Stimulated activated CD8-positive, alpha-beta memory T cell treated with anti-CD3 and anti-CD28 coated beads, Interleukin-4, amount 100 ng/mL, for 48 hours (primary cell): Measurements from ENCODE around the gene PDZD11.
"Not testable (repeated sequence)": the region's sequence is repeated elsewhere in the genome, so short reads cannot be mapped to it uniquely, and the experiment has no call there.

Experiments used
- DNase-seq: peaks from one replicate; pipeline ENCODE4 v3.0.0-alpha.2; 2020

PDZD11 gene, protein sequence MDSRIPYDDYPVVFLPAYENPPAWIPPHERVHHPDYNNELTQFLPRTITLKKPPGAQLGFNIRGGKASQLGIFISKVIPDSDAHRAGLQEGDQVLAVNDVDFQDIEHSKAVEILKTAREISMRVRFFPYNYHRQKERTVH

GRCh38 chrX:70289793-70290770 lies at the start of gene PDZD11, which contains the start of gene KIF4A:
TSS of gene PDZD11 (minus strand) at chrX:70289927. CDS start at chrX:70289341, 586 bp downstream.
TSS of gene KIF4A (plus strand) at chrX:70290104. CDS start at chrX:70290459, 355 bp downstream.
- DNase-seq: peak; percentile 83

DNA sequence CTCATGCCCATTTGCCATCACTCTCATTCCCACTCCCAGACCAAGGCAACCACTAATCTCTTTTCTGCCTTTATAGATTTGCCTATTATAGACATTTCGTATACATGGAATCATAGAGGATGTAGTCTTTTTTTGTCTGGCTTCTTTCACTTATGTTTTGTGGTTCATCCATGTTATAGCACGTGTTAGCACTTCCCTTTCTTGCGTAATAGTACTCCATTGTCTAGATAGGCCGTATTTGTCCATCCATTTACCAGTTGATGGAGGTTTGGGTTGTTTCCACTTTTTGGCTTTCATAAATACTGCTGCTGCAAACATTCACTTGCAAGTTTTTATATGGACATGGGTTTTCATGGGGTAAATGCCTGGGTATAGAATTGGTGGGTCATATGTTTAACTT lies 48.6 kb upstream of the PDZD11 start:
- no peak for DNase-seq

DNA sequence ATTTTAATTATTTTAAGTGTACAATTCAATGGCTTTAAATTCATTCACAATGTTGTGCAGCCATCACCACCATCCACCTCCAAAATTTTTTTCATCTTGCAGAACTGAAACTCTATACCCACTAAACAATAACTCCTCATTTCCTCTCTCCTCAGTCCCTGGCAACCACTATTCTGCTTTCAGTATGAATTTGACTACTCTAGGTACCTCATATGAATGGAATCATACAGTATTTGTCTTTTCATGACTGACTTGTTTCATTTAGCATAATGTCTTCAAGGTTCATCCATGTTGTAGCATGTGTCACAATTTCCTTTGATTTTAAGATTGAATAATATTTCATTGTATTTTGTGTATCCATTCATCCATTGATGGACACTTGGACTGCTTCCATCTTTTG lies 47.0 kb upstream of the PDZD11 start:
- DNase-seq: no peak

GRCh38 chrX:70332600-70332999 lies 42.9 kb upstream of the PDZD11 start:
- DNase-seq: no peak

GRCh38 chrX:70331161-70331560 lies 41.4 kb upstream of the PDZD11 start:
- no peak for DNase-seq

DNA sequence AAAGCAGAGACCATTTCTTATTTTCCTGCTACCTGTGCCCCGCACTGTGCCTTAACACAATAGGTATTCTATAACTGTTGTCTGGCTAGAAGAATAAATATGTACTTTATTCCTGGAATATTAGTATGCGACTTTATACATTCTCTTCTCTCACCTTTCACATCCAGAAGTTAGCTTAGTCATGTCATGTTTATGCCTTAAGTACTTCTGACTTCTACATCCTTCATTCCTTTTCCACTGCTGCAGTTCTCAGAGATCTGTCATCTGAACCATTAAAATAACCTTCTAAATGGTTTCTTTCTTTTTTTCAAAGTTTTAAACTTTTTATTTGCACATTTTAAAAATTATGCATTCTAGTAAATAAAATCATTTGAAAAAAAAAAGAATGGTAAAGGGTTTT lies 34.6 kb upstream of the PDZD11 start:
- DNase-seq: no peak

- not testable (repeated sequence) for DNase-seq
These were observed 33.9 kb upstream of the PDZD11 start for GRCh38 chrX:70323628-70324027.

GRCh38 chrX:70322784-70323183 lies 33.1 kb upstream of the PDZD11 start:
- no peak for DNase-seq

DNA sequence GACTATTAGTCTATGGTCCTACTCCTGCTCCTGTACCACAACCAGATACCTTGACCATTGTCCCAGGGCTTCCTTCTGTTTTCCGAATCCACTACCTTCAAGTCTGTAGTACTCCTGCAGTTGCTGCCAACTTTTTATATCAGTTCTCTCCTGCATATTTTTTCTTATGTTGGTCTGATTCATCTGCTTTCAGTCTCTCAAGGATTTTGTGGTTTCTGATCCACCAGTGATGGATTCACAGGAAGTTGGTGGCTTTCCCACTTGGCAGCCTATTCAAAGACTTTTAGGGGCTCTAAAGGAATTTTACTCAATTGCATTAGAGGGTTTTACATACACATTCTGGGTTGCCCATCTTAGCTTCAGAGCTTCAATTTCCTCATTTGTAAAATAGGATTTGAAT lies 23.8 kb upstream of the PDZD11 start:
- DNase-seq: no peak

DNA sequence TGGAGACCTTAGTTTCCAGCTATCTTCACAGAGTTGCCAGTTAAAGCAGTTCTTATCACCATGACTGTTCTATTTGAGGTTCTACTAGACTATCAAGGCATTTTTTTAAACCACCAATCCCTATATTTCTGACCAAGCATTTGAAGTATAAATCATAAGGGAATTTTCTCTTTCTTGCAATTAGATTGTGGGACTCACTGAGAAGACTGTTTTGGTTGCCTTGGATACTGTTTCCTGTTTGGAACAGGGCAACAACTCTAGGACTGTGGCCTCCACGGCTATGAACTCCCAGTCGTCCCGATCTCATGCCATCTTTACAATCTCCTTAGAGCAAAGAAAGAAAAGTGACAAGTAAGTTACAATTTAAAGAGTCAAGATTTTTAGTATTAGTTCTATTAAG lies 12.0 kb upstream of the PDZD11 start:
- no peak for DNase-seq

- no peak for DNase-seq
These were observed 3.9 kb upstream of the PDZD11 start for GRCh38 chrX:70293621-70294020.

GRCh38 chrX:70292788-70293187 lies 3.1 kb upstream of the PDZD11 start:
- no peak for DNase-seq

DNA sequence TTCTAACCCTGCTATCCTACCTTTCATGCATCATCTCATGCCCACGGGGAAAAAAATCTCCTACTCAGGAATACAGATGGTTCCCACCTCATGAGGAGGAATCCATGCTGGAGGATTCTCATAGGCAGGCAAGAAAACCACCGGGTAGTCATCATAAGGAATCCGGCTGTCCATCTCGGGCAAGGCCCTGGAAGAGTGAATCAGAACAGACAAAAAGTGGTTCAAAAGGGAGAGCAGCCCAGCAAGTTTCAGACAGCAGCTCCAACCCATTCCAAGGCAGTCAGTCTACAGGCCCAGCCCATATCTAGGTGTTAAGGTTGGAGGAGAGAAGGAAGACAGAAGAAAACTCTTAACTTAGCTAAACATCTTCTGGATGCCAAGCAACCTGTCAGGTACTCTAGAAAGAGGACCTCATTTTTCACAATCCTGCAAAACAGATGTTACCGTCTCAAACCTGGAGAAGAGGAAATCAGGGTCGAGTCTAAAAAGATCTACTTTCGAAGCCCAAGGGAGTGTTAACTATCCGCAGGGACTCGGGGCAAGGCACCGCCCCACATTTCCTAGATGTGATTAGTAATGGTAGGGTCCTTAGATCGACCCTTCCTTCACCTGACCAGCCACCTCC lies 447 bp downstream of the PDZD11 start:
- DNase-seq: no peak

- no peak for DNase-seq
These were observed 7.8 kb downstream of the PDZD11 start, which contains the start of gene RAB41 for GRCh38 chrX:70281951-70282350. TSS of gene RAB41 (plus strand) at chrX:70282172. CDS start at chrX:70282218, 46 bp downstream.

DNA sequence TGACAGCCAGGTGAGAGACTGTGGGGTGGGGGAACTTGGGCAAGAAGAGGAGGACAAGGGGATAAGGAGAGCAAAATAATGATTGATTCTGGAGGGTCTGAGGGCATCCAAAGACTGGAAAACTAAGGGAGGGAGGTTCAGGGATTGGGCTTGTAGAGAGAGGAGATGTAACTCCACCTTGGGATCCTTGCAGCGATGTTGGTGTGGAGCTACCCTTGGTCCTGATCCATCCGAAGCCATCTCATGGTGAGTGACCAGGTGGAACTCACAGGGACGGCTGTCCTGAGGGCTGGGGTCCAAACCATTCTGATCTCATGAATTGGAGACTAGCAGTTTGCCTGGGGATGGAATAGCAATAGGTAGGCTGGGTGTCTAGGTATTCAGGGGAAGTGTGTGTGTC lies 9.2 kb downstream of the PDZD11 start:
- DNase-seq: no peak

DNA sequence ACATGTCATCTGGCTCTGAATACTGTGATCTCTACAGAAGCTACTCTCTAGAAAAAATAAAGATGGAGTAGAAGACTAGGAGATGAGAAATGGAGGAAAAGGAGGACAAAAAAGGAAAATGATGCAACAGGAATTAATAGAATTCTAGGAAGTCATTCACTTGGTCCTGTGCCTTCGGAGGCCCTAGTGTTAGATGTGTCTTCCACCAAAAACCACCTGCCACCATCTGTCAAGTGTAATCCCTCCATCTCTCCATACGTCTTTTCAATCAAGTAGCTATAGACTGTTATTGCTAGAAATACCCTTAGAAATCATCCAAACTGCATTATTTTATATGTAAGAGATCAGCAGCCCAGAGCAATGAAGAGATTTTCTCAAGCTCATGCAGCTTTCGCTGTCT lies 10.6 kb downstream of the PDZD11 start:
- no peak for DNase-seq

DNA sequence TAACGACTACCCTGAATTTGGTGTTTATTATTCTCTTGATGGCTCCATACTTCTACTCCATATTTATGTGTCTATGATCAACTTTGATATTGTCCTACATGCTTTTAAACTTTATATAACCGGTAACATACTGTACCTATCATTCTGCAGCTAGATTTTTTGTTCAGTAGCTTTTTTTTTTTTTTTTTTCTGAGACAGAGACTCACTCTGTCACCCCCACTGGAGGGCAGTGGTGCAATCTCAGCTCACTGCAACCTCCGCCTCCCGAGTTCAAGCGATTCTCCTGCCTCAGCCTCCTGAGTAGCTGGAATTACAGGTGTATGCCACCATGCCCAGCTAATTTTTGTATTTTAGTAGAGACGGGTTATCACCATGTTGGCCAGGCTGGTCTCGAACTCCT lies 15.7 kb downstream of the PDZD11 start:
- not testable (repeated sequence) for DNase-seq

GRCh38 chrX:70268034-70268433 lies 21.7 kb downstream of the PDZD11 start, which contains the start of gene ARR3:
TSS of gene ARR3 (plus strand) at chrX:70268334. CDS start at chrX:70269386, 1,052 bp downstream.
- no peak for DNase-seq

- DNase-seq: no peak
These were observed 24.9 kb downstream of the PDZD11 start for GRCh38 chrX:70264784-70265183.

DNA sequence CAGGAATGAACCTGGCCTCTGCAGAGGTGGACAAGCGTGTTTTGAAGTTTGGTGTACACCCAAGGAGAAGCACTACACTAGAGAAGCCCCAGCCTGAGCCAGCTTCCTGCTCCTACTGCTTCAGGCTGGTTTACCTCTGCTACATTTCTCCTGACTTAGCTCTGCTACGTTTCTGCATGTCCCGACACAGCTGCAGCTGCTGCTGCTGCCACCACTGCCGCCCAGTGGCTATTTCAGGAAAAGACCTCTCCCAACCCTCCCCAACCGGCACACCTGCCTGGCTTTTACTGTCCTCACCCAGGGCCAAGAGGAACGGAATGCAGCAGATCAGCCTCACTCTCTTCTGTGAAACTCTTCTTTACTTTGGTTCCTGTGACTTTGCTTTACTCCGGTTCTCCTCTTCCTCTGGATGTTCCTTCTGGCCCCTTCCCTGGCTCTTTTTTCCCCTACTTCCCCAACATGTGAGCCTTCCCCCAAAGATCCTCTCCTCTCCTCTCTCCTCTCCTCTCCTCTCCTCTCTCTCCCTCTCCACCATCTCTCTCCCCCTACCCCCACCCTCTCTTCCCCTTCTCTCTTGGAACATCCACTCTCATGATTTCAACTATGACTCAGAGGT lies 26.7 kb downstream of the PDZD11 start:
- peak; percentile 56 for DNase-seq

DNA sequence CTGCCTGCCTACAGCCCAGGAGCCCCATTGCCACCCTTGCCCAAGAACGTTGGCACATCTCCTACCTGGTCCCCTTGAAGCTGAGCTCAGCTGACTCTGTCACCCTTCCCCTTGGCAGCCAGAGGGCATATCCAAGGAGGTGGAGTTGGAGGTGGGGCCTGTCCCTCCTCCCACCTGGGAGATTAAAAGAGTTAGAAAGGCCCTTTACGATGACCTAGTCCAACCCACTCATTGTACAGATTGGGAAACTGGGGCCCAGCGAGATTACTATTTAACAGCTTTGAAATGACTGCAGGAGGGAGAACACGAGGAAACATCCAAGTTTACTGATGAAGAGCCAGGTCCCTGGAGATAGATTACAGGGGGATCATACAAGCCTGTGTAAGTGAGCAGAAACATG lies 29.6 kb downstream of the PDZD11 start, which contains the start of gene P2RY4:
Gene P2RY4 (minus strand): TSS at position 101 of the 400 bp plus-strand sequence. CDS start 580 bp downstream, outside the sequence.
- no peak for DNase-seq

DNA sequence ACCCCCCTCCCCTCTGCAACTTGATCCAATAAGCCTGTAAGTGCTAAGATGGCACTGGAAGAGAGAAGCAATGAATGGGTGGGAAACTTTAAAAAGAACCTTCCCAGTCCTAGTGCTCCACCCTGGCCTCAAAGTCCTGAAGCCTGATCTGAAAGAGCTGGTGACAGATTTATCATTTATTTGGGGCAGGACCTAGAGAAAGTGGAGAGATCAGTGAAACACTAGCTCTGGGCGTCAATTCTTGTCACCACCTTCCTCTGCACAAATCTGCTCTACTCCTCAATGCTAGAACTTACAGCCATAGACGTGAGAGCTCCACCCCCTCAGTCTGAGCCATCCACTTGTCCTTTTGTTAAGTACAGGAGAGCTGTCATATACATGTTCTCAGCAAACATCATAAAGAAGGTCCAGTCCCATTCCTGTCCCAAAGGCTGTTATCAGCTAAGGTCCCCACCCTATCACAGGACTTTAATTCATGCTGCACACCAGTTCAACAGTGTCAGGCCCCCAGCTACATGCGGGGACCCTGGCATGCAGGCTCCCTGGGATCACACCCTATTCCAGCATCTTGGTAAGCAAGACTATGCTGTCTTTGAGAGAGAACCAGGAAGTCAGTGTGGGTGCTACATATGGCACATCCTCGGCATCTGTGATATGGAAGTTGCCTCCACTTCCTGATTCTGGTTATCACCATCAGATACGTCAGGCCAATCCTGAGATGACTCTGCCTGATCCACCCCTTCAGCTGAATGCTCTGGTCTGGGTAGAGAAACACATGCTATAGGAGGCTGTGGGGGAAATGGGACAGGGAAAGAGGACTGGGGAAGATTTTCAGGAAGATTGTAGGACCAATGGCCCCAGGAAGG lies 32.1 kb downstream of the PDZD11 start:
- DNase-seq: no peak
